ENCODE measurements around the gene PMFBP1.

- TF ChIP-seq CTCF (conservative IDR thresholded peaks at IDR 0.05; ENCODE audit: low read depth in 2 of 2), result no peak
- TF ChIP-seq EZH2 (IDR thresholded peaks at IDR 0.05; ENCODE audit: low read depth, unreplicated experiment), result no peak
- TF ChIP-seq JUNB (IDR thresholded peaks at IDR 0.05; ENCODE audit: unreplicated experiment), result no peak
These were observed 29.4 kb upstream of the PMFBP1 start for GRCh38 chr16:72201387-72201786.
